Natural killer cell treated with Interleukin-12 subunit alpha and Interleukin-12 subunit beta and Interleukin-15 and Interleukin-18, amount 100 ng/mL, for 72 hours (primary cell): ENCODE data around the gene NBPF26. TPM values are rescaled to one million over a fixed set of nuclear protein-coding genes. Genes with fewer than 3 reads are reported as not detected.
"Not testable (repeated sequence)": the region's sequence is repeated elsewhere in the genome, so short reads cannot be mapped to it uniquely, and the experiment has no call there.

Source experiments
- ATAC-seq, 2 donors: fragments of 150-1000 bp; cut with Tn5 transposase in 1 of 2; sonication (Bioruptor Pico), chemical (Tn5 transposase) in 1 of 2; 2 replicates each; pipeline ENCODE4 v1.10.0; 2021
- DNase-seq: peaks from one replicate; pipeline ENCODE4 v3.0.0; 2022; ENCODE audit warnings: low spot score
- H3K27ac Mint-ChIP-seq, 2 donors: 1 replicate in 1 of 2; 2 replicates in 1 of 2; pipeline ENCODE4 v1.8.0; 2022; ENCODE audit warnings: mixed read lengths in 2 of 2, mild to moderate bottlenecking in 1 of 2, moderate library complexity in 1 of 2
- H3K27me3 Mint-ChIP-seq, 2 donors: 1 replicate in 1 of 2; 2 replicates in 1 of 2; pipeline ENCODE4 v1.8.0; 2022; ENCODE audit warnings: mixed read lengths in 2 of 2
- H3K36me3 Mint-ChIP-seq: one replicate; pipeline ENCODE4 v1.8.0; 2022; ENCODE audit warnings: mixed read lengths
- H3K4me1 Mint-ChIP-seq, 2 donors: 1 replicate in 1 of 2; 2 replicates in 1 of 2; pipeline ENCODE4 v1.8.0; 2022; ENCODE audit warnings: low read depth in 2 of 2, mixed read lengths in 2 of 2, mild to moderate bottlenecking in 1 of 2
- H3K4me3 Mint-ChIP-seq: one replicate; pipeline ENCODE4 v1.8.0; 2022; ENCODE audit warnings: mixed read lengths
- H3K9me3 Mint-ChIP-seq: 2 replicates; pipeline ENCODE4 v1.8.0; 2022; ENCODE audit warnings: mixed read lengths
- total RNA-seq, 2 donors: library from RNA; stranded (reverse); gene quantifications; one replicate each; pipeline ENCODE4 v1.2.3, GENCODE V29; 2022

The NBPF26 gene
- total RNA-seq: 10 to 100 TPM in 1 of 2 donors, 1 to 10 TPM in 1; 8.5 to 18.4 TPM

- ATAC-seq (peak; percentile 61 to 90), DNase-seq (peak; percentile 73)
- not testable (repeated sequence) for H3K9me3 Mint-ChIP-seq, H3K4me1 Mint-ChIP-seq, H3K27ac Mint-ChIP-seq, H3K27me3 Mint-ChIP-seq, H3K4me3 Mint-ChIP-seq, H3K36me3 Mint-ChIP-seq
Measured at GRCh38 chr1:120723715-120724402, at the start of gene NBPF26. TSS of gene NBPF26 (plus strand) at chr1:120723945.

- H3K36me3 Mint-ChIP-seq, H3K27ac Mint-ChIP-seq, H3K9me3 Mint-ChIP-seq, H3K4me3 Mint-ChIP-seq, DNase-seq, H3K4me1 Mint-ChIP-seq, ATAC-seq, H3K27me3 Mint-ChIP-seq: not testable (repeated sequence)
Measured at GRCh38 chr1:120680106-120680819, 43.5 kb upstream of the NBPF26 start.

- not testable (repeated sequence) for H3K36me3 Mint-ChIP-seq, H3K4me3 Mint-ChIP-seq, H3K27me3 Mint-ChIP-seq, ATAC-seq, H3K9me3 Mint-ChIP-seq, DNase-seq, H3K4me1 Mint-ChIP-seq, H3K27ac Mint-ChIP-seq
Measured at GRCh38 chr1:120680938-120681337, 42.8 kb upstream of the NBPF26 start.

- not testable (repeated sequence) for H3K27me3 Mint-ChIP-seq, DNase-seq, H3K27ac Mint-ChIP-seq, H3K9me3 Mint-ChIP-seq, H3K4me3 Mint-ChIP-seq, H3K36me3 Mint-ChIP-seq, H3K4me1 Mint-ChIP-seq
- ATAC-seq: peak in 1 of 2 donors; percentile 69
Measured at GRCh38 chr1:120684397-120684796, 39.3 kb upstream of the NBPF26 start.

GRCh38 chr1:120685622-120686021 is 38.1 kb upstream of the NBPF26 start:
- not testable (repeated sequence) for H3K36me3 Mint-ChIP-seq, H3K27me3 Mint-ChIP-seq, ATAC-seq

GRCh38 chr1:120687250-120687649 is 36.5 kb upstream of the NBPF26 start:
- H3K36me3 Mint-ChIP-seq, H3K4me3 Mint-ChIP-seq, H3K9me3 Mint-ChIP-seq, H3K4me1 Mint-ChIP-seq, ATAC-seq, DNase-seq, H3K27me3 Mint-ChIP-seq, H3K27ac Mint-ChIP-seq: not testable (repeated sequence)

More at GRCh38 chr1:120685622-120686021, 38.1 kb upstream of the NBPF26 start:
- H3K27ac Mint-ChIP-seq, H3K4me3 Mint-ChIP-seq, H3K9me3 Mint-ChIP-seq, H3K4me1 Mint-ChIP-seq, DNase-seq: not testable (repeated sequence)

- not testable (repeated sequence) for H3K4me1 Mint-ChIP-seq, DNase-seq, H3K36me3 Mint-ChIP-seq, H3K27me3 Mint-ChIP-seq, H3K4me3 Mint-ChIP-seq, H3K9me3 Mint-ChIP-seq, H3K27ac Mint-ChIP-seq, ATAC-seq
Measured at GRCh38 chr1:120700807-120701562, 22.8 kb upstream of the NBPF26 start.

- H3K9me3 Mint-ChIP-seq, H3K27ac Mint-ChIP-seq, ATAC-seq, H3K36me3 Mint-ChIP-seq, H3K4me1 Mint-ChIP-seq, H3K27me3 Mint-ChIP-seq, DNase-seq, H3K4me3 Mint-ChIP-seq: not testable (repeated sequence)
Measured at GRCh38 chr1:120723358-120723714, 409 bp upstream of the NBPF26 start.

GRCh38 chr1:120724507-120724906 is 762 bp downstream of the NBPF26 start:
- not testable (repeated sequence) for DNase-seq

GRCh38 chr1:120728811-120729210 is 5.1 kb downstream of the NBPF26 start:
- not testable (repeated sequence) for H3K27me3 Mint-ChIP-seq, H3K36me3 Mint-ChIP-seq, H3K9me3 Mint-ChIP-seq, H3K27ac Mint-ChIP-seq, DNase-seq, H3K4me1 Mint-ChIP-seq, H3K4me3 Mint-ChIP-seq, ATAC-seq

More at GRCh38 chr1:120724507-120724906, 762 bp downstream of the NBPF26 start:
- H3K36me3 Mint-ChIP-seq, H3K27ac Mint-ChIP-seq, H3K4me1 Mint-ChIP-seq, H3K4me3 Mint-ChIP-seq, ATAC-seq, H3K9me3 Mint-ChIP-seq, H3K27me3 Mint-ChIP-seq: not testable (repeated sequence)

GRCh38 chr1:120769090-120769489 is 45.3 kb downstream of the NBPF26 start:
- ATAC-seq, H3K27me3 Mint-ChIP-seq, H3K4me3 Mint-ChIP-seq, H3K27ac Mint-ChIP-seq, H3K9me3 Mint-ChIP-seq, H3K4me1 Mint-ChIP-seq, DNase-seq, H3K36me3 Mint-ChIP-seq: not testable (repeated sequence)

- not testable (repeated sequence) for H3K36me3 Mint-ChIP-seq, H3K9me3 Mint-ChIP-seq, DNase-seq, ATAC-seq, H3K27me3 Mint-ChIP-seq, H3K27ac Mint-ChIP-seq, H3K4me3 Mint-ChIP-seq, H3K4me1 Mint-ChIP-seq
Measured at GRCh38 chr1:120805452-120805851, 81.7 kb downstream of the NBPF26 start.

- not testable (repeated sequence) for H3K4me3 Mint-ChIP-seq, H3K27me3 Mint-ChIP-seq, ATAC-seq, DNase-seq, H3K4me1 Mint-ChIP-seq, H3K9me3 Mint-ChIP-seq, H3K27ac Mint-ChIP-seq, H3K36me3 Mint-ChIP-seq
Measured at GRCh38 chr1:120811822-120812221, 88.1 kb downstream of the NBPF26 start.

GRCh38 chr1:120825051-120825450 is 101.3 kb downstream of the NBPF26 start:
- not testable (repeated sequence) for H3K4me1 Mint-ChIP-seq, DNase-seq, H3K27ac Mint-ChIP-seq, H3K9me3 Mint-ChIP-seq, H3K36me3 Mint-ChIP-seq, H3K27me3 Mint-ChIP-seq, H3K4me3 Mint-ChIP-seq, ATAC-seq
